ENCODE data around the gene SLIT3. TPM values are rescaled to one million over a fixed set of nuclear protein-coding genes. Genes with fewer than 3 reads are reported as not detected.

Gene SLIT3
- total and polyA plus RNA-seq, 9 of the 15 experiments (the other 6 are each of a cell fraction or from before 2014, with no cell fraction given) = 0.01 to 0.04 TPM; not detected in 7

DNA sequence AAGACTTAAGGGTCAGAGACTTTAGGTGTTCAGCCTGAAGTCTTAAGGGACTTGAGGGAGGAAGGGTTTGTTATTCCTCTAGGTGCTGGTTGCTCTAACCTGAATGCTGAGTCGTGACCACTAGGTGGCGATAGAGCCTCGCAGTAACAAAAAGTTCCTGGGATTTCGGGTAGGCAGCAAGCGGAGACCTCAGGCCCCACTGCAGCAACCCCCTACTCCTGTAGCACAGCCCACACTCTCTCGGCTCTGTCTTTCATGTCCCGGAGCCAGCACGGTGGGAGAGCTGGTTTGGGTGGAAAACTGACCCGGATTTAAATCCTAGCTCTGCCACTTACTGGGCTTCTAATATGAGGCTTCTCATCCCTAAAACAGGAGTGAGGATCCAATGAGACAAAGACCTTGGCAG lies 621.4 kb downstream of the SLIT3 start (continued):
- no peak for TF ChIP-seq ATF4 (CRISPR knock-in tag; IDR thresholded peaks at IDR 0.05)
- no peak for TF ChIP-seq GTF2A2 (tag; IDR thresholded peaks at IDR 0.05)
- TF ChIP-seq SRF (CRISPR knock-in tag; IDR thresholded peaks at IDR 0.05) = no peak
- no peak for TF ChIP-seq RUNX1 (IDR thresholded peaks at IDR 0.05; ENCODE audit: low read depth)
- TF ChIP-seq NFE2 (IDR thresholded peaks at IDR 0.05; ENCODE audit: low read depth) = no peak
- no peak for TF ChIP-seq CBFB (CRISPR knock-in tag; IDR thresholded peaks at IDR 0.05)
- no peak for TF ChIP-seq RBM17 (IDR thresholded peaks at IDR 0.05; ENCODE audit: borderline replicate concordance, low read depth, low read length)
- TF ChIP-seq, protein P1, sequence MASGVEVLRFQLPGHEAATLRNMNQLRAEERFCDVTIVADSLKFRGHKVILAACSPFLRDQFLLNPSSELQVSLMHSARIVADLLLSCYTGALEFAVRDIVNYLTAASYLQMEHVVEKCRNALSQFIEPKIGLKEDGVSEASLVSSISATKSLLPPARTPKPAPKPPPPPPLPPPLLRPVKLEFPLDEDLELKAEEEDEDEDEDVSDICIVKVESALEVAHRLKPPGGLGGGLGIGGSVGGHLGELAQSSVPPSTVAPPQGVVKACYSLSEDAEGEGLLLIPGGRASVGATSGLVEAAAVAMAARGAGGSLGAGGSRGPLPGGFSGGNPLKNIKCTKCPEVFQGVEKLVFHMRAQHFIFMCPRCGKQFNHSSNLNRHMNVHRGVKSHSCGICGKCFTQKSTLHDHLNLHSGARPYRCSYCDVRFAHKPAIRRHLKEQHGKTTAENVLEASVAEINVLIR (CRISPR knock-in tag; IDR thresholded peaks at IDR 0.05) = no peak
- TF ChIP-seq PRDM10 (IDR thresholded peaks at IDR 0.05; ENCODE audit: partially characterized antibody) = no peak
- TF ChIP-seq CHCHD3 (CRISPR knock-in tag; IDR thresholded peaks at IDR 0.05) = no peak
- TF ChIP-seq DIDO1 (tag; IDR thresholded peaks at IDR 0.05; ENCODE audit: low read depth) = no peak
- TF ChIP-seq SP1 (CRISPR knock-in tag; IDR thresholded peaks at IDR 0.05) = no peak
- TF ChIP-seq FOXP1 (CRISPR knock-in tag; IDR thresholded peaks at IDR 0.05) = no peak
- TF ChIP-seq, protein P2, sequence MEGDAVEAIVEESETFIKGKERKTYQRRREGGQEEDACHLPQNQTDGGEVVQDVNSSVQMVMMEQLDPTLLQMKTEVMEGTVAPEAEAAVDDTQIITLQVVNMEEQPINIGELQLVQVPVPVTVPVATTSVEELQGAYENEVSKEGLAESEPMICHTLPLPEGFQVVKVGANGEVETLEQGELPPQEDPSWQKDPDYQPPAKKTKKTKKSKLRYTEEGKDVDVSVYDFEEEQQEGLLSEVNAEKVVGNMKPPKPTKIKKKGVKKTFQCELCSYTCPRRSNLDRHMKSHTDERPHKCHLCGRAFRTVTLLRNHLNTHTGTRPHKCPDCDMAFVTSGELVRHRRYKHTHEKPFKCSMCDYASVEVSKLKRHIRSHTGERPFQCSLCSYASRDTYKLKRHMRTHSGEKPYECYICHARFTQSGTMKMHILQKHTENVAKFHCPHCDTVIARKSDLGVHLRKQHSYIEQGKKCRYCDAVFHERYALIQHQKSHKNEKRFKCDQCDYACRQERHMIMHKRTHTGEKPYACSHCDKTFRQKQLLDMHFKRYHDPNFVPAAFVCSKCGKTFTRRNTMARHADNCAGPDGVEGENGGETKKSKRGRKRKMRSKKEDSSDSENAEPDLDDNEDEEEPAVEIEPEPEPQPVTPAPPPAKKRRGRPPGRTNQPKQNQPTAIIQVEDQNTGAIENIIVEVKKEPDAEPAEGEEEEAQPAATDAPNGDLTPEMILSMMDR (IDR thresholded peaks at IDR 0.05 in 2 of 3, conservative IDR thresholded peaks at IDR 0.05 in 1 of 3; ENCODE audit: insufficient read depth in 2 of 3, low read depth in 1 of 3, low read length in 3 of 3) = peak; percentile 81 to 85 (median 85)
- TF ChIP-seq ZNF717 (CRISPR knock-in tag; IDR thresholded peaks at IDR 0.05) = no peak
- TF ChIP-seq BRF1 (IDR thresholded peaks at IDR 0.05; ENCODE audit: borderline replicate concordance, extremely low read depth, insufficient read length) = no peak
- peak; percentile 60 for TF ChIP-seq DEAF1 (CRISPR knock-in tag; IDR thresholded peaks at IDR 0.05)
- peak; percentile 34; the same call in 1 of the 2 replicates for TF ChIP-seq ZBTB7A (IDR thresholded peaks at IDR 0.05; ENCODE audit: borderline replicate concordance, control insufficient read depth, low read depth, low read length)
- peak; percentile 74 for TF ChIP-seq SMC3 (conservative IDR thresholded peaks at IDR 0.05; ENCODE audit: insufficient read depth, low read depth, low read length)
- no peak for TF ChIP-seq CXXC5 (CRISPR knock-in tag; IDR thresholded peaks at IDR 0.05)
- TF ChIP-seq ZBED1 (IDR thresholded peaks at IDR 0.05) = no peak
